Left hindlimb (tissue), 1 donor: Measurements from ENCODE around the gene HNRNPA1.
A peak's percentile ranks its signal among the peaks of the same experiment; 100 is the strongest.
"Not testable (repeated sequence)": the region's sequence is repeated elsewhere in the genome, so short reads cannot be mapped to it uniquely, and the experiment has no call there.

Experiments used
- DNase-seq: peaks from one replicate; pipeline ENCODE4 v3.0.0-alpha.2; 2018

HNRNPA1 gene

DNA sequence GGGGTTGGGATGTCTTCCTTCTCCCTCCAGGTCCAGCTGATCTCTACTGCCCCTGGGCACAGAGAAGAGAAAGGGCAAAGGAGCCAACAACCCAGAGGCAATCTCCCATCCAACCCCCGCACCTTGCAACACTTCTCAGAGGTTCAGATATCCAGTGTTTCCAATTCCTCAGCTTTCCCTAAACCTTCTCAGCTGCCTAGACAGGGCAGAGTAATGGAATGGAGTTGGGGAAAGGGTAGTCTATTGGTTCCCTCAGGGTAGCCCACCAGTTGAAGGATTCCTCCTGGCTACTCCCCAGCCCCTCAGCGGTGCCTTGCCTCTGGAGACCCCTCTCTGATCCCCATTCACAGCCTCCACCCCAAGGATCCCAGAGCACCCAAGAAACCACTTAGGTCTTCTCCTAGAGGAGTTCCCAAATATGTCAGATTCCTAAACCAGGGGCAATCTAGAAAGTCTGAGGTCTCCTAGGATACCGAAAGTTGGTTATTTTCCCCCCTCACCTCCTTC is 19.8 kb downstream of the HNRNPA1 start:
- DNase-seq, result no peak

GRCh38 chr12:54300732-54301427 is 20.4 kb downstream of the HNRNPA1 start, which contains the start of gene NFE2:
Gene NFE2 (minus strand): TSS chr12:54301015. CDS start chr12:54295248, 5,767 bp downstream.
- DNase-seq, result peak; percentile 67

DNA sequence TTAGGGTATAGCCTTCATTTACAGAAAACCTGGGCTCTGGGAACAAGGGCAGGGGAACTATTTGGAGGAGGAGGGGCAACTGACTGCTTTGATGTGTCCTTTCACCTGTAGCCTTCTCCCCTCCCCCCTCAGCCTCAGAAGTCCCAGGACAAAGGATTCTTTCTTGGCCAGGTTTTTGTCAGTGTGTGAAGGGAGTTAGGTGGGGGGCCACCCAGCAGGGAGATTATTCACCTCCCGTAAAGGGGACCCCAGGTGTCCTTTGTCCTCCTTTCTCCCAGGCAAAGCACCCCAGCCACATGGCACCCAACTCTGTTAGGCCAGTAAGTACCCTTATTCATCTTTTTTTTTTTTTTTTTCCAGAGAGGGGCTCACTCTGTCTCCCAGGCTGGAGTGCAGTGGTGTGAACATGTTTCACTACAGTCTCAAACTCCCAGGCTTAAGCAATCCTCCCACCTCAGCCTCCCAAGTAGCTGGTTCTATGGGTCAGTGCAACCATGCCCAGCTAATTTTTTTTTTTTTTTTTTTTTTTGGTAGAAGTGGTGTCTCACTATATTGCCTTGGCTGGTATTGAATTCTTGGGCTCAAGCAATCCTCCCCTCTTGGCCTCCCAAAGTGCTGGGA is 21.0 kb downstream of the HNRNPA1 start:
- DNase-seq, result no peak

GRCh38 chr12:54303640-54304039 is 23.1 kb downstream of the HNRNPA1 start:
- DNase-seq, result no peak

DNA sequence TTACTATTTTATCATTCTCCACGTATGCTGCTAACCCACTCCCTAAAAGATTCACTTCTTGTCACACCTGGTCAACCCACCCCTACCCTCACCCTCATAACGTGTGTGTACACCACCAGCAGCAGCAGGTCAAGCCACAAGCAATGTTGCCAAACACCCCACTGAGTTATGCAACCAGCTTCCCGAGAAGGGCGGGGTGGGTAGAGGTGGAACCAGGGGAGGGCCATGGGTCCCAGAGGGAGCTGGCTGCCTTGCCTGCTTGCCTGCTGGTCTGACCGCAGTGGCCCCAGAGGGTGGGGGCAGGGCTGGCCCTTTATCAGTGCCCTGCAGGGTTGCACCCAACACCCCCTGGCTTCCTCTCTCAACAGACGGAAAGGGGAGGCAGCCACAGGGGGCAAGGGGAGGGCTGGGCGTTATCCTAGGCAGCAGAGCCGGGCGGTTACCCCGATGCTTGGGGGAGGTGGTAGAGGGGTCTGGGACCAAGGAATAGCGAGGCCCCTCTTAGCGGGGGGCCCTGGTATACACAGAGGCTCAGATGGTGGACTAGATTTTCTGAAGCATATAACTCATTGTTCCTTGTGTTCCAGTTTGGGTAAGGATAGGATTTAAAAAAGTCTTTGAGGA is 23.8 kb downstream of the HNRNPA1 start:
- DNase-seq, result peak; percentile 53

GRCh38 chr12:54306925-54307741 is 26.6 kb downstream of the HNRNPA1 start:
- peak; percentile 69 for DNase-seq

GRCh38 chr12:54311051-54311450 is 30.5 kb downstream of the HNRNPA1 start:
- DNase-seq, result no peak

DNA sequence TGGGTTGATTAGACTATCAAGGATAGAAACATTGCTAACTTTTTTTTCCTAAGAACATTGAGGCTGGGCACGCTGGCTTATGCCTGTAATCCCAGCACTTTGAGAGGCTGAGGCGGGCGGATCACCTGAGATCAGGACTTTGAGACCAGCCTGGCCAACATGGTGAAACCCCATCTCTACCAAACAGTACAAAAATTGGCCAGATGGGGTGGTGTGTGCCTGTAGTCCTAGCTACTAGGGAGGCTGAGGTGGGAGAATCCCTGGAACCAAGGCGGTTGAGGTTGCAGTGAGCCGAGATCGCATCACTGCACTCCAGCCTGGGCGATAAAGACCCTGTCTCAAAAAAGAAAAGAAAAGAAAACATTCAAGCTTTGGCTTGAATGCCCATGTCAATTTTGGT is 31.8 kb downstream of the HNRNPA1 start:
- not testable (repeated sequence) for DNase-seq

- DNase-seq, result no peak
Observed at GRCh38 chr12:54321363-54321762, 40.8 kb downstream of the HNRNPA1 start.

- DNase-seq, result peak; percentile 99
Observed at GRCh38 chr12:54324617-54325441, 44.3 kb downstream of the HNRNPA1 start, which contains the start of gene COPZ1. Gene COPZ1 (plus strand): TSS chr12:54325131. CDS start chr12:54325164, 33 bp downstream.

DNA sequence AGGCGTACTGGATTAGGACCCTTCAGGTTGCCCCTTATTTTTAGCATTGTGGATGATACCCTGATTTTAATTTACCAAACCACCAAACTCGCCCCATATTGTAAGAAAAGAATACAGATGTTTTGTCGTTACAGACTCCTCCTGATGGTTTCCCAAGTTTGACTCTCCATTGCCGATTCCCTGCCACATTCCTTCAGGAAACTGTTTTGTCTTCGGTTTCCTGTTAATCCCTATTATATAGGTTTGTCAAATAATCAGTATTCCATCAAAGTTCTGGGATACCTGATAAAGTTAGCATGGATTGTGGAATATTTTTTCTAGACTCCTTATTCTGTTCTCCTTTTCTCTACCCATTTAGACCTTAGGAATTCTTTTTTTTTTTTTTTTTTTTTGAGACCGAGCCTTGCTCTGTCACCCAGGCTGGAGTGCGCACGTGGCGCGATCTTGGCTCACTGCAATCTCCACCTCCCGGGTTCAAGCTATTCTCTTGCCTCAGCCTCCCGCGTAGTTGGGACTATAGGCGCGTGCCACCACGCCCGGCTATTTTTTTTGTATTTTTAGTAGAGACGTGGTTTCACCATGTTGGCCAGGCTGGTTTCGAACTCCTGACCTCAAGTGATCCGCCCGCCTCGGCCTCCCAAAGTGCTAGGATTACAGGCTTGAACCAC is 45.0 kb downstream of the HNRNPA1 start:
- DNase-seq, result not testable (repeated sequence)

- no peak for DNase-seq
Observed at GRCh38 chr12:54328595-54329337, 48.2 kb downstream of the HNRNPA1 start.

- DNase-seq, result no peak
Observed at GRCh38 chr12:54329759-54330158, 49.2 kb downstream of the HNRNPA1 start.

GRCh38 chr12:54330442-54330841 is 49.9 kb downstream of the HNRNPA1 start:
- no peak for DNase-seq

DNA sequence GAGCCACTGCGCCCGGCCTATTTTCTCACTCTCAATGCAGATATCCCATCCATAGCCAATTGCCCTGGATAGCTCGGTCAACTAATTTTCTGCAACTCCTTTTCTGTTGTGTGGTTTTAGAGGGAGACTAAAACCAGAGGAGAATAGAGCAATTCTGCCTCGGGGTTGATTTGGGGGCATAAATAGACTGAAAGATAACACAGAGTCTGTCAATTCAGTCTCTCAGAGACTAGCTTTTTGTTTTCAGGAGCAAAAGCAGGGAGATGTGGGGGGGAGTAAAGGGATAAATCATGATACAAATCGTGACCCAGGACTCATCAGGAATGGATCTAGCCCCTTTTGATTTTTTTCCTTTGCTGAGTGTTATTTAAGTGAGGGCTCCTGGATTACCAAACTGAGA is 50.9 kb downstream of the HNRNPA1 start:
- no peak for DNase-seq

- no peak for DNase-seq
Observed at GRCh38 chr12:54333420-54334034, 53.0 kb downstream of the HNRNPA1 start.
